Measurements from ENCODE around the gene SPTY2D1.
A peak's percentile ranks its signal among the peaks of the same experiment; 100 is the strongest.
"Not testable (repeated sequence)": the region's sequence is repeated elsewhere in the genome, so short reads cannot be mapped to it uniquely, and the experiment has no call there.

The SPTY2D1 gene, protein sequence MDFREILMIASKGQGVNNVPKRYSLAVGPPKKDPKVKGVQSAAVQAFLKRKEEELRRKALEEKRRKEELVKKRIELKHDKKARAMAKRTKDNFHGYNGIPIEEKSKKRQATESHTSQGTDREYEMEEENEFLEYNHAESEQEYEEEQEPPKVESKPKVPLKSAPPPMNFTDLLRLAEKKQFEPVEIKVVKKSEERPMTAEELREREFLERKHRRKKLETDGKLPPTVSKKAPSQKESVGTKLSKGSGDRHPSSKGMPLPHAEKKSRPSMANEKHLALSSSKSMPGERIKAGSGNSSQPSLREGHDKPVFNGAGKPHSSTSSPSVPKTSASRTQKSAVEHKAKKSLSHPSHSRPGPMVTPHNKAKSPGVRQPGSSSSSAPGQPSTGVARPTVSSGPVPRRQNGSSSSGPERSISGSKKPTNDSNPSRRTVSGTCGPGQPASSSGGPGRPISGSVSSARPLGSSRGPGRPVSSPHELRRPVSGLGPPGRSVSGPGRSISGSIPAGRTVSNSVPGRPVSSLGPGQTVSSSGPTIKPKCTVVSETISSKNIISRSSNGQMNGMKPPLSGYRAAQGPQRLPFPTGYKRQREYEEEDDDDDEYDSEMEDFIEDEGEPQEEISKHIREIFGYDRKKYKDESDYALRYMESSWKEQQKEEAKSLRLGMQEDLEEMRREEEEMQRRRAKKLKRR

DNA sequence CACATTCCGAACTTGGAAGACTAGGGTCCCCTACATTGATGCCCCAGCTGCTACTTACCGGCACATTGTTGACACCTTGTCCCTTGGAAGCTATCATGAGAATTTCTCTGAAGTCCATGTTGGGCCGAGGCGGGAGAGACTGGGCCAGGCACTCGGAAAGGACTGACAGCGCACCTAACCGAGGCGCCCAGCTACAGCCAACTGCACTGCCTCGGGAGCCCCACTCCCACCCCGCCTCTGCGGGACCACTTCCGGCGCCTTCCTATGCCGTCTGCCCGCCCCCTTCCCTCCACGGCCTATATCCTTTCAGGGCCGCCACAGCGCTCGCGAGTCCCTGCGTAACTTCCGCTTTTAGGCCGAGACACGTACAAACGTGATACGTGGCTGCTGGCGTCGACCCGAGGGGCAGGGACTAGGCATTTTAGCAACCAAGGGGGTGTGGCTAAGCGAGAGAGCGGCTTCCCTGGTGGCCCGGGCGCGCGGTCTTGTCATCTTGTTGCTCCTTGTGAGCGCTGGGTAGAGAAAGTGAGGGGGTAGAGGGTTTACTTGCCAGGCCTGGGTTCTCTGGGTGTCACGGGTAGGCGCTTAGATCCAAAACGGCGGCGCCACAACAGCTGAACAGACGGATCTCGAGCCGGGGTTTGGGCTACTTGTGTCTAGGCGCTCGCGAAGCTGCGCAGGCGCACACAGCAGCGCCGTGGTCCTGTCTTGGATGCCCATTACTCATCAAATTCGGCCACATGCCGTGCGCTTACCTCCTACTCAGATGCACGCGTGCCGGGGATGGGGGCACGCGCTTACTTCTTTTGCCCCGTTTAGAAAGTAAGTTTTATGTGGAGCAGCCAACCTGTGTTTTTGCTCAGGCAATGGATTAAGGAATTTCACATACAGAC is at the start of gene SPTY2D1:
TSS of gene SPTY2D1 (minus strand) at position 203 of the 893 bp plus-strand sequence. CDS start at position 118, 85 bp downstream.
- peak; percentile 92 for DNase-seq

DNA sequence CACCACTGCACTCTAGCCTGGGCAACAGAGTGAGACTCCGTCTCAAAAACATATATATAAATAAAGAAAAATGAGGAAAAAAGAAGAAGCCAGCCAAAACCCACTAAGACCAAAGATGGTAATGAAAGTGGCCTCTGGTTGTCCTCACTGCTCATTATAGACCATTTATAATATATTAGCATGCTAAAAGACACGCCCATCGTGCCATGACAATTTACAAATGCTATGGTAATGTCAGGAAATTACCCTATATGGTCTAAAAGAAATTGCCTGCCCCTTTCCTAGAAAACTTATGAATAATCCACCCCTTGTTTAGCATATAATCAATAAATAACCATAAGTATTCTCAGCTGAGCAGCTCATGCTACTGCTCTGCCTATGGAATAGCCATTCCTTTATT is 48.3 kb upstream of the SPTY2D1 start:
- DNase-seq: no peak

DNA sequence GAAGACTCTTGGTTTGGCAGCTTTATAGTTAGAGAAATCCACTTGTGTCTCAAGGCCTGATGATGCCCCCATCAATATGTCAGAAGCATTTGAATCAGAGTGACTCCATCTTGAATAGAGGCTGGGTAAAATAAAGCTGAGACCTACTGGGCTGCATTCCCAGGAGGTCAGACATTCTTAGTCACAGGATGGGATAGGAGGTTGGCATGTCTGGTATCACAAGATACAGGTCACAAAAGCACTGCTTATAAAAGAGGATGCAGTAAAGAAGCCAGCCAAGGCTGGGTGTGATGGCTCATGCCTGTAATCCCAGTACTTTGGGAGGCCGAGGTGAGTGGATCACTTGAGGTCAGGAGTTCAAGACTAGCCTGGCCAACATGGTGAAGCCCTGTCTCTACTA is 47.8 kb upstream of the SPTY2D1 start:
- DNase-seq: not testable (repeated sequence)

DNA sequence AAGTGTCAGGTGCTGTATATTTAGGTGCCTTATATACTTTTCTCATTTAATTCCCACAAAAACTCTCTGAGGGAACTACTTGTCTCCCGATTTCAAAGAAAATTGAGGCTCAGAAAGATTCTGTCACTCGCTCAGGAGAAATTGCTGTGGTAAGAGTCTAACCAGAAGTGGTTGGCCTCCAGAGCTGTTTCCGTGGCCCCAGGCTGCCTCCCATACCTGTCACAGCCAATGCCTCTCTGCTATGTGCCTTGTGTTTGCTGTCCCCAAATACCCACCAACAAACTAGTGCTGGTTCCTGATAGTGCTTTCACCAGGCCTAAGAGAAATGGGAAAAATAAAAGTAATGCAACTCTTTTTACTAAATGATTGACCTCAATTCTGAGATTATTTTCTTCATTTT is 43.4 kb upstream of the SPTY2D1 start:
- no peak for DNase-seq

DNA sequence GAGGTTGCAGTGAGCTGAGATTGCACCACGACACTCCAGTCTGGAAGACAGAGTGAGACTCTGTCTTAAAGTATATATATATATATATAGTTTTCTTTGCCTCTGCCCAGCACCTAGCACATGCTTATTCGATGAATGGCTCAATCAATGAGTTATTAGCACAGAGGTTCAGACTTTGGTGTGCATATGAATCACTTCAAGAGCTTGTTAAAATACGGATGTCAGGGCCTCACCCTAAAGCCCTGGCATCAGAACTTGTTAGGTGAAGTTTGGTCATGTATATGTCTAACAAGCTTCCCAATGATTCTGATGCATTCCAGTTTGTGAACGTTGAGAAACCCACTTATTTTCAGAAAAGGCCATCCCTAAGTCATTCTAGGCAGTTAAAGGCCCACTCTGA is 42.7 kb upstream of the SPTY2D1 start:
- DNase-seq: no peak

DNA sequence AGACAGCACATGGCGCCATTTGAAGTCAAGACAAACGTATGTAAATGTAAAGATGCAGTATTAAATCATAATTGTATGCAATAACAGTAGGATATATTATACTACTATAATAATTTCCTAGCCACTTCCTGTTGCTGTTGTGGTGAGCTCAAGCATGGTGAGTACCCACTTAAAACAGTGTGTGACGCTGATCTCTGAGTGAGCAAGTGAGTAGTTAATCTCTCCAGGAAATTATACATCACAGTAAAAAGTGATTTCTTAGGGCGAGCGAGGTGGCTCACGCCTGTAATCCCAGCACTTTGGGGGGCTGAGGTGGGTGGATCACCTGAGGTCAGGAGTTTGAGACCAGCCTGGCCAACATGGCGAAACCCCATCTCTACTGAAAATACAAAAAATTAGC is 38.1 kb upstream of the SPTY2D1 start:
- DNase-seq: not testable (repeated sequence)

DNA sequence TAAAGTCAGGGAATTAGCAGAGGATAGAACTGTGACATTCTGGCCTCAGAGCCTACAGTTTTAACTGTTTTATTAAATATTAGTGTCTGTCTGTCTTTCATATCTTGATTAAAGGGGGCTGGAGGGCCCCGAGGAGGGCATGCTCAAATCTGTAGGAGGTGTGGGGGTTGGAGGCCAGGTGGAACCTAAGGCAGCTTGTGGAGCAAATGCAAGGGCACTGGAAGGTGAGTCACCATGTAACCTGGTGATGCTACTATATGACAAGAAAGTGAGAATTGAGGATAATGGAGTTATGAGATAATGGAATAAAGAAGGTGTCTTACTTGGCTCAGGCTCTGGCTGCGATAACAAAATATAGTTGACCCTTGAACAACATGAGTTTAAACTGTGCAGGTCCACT is 37.1 kb upstream of the SPTY2D1 start:
- DNase-seq: no peak

DNA sequence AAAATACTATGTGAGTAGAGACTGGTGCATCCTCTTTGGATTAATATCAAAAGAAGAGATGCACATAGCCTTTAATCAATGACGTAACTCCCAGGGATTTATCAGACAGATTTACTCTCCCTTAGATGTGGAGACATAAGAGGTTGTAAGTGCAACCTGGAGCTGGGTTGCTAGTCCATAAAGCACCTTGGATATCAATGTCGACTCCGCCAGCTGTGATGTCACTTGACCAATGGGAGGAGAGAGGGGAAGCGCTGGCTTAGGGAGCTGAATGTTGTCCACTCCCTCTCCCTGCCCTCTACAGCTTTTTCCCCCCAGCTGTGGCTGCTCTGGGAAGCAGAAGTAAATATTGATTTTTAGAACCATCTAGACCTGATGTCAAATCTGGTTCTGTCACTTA is 35.6 kb upstream of the SPTY2D1 start:
- DNase-seq: no peak

DNA sequence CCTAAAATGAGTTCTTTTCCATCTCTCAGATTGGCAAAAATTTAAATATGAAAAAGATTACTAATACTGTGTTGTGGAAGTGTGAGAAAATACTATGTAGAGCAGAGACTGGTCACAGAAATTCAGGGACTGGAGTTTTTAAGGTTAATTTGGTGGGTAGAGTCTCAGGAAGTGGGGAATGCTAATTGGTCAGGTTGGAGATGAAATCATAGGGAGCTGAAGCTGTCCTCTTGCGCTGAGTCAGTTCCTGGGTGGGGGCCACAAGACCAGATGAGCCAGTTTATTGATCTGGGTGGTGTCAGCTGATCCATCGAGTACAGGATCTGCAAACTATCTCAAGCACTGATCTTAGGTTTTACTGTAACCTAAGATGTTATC is 35.1 kb upstream of the SPTY2D1 start:
- DNase-seq: no peak

DNA sequence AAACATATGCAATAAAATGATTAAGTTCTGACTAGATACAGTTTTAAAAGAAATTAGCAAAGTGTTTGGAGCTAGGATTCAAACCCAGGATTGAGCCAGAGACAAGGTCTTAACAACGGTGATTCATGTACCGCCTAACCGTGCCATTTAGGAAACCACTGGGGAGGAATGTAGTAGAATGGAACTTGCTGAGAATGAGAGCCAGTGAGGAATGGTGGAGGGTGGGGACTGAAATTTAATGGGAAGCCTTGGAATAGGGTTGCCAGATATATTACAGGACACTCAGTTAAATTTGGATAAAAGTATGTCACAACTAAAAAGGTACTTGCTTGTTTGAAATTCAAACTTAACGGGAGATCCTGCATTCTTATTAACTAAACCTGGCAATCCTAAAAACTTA is 34.0 kb upstream of the SPTY2D1 start:
- no peak for DNase-seq

DNA sequence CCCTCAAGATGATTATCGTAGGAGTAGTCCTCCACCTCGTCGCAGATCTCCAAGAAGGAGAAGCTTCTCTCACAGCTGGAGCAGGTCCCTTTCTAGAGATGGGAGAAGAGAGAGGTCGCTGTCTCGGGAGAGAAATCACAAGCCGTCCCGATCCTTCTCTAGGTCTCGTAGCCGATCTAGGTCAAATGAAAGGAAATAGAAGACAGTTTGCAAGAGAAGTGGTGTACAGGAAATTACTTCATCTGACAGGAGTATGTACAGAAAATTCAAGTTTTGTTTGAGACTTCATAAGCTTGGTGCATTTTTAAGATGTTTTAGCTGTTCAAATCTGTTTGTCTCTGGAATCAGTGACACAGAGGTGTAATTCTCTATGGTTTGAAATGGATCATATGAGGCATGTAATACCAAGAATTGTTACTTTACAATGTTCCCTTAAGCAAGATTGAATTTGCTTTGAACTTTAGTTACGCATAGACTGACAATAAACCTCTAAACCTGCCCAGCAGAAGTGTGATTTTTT is 31.3 kb upstream of the SPTY2D1 start:
- DNase-seq: not testable (repeated sequence)

DNA sequence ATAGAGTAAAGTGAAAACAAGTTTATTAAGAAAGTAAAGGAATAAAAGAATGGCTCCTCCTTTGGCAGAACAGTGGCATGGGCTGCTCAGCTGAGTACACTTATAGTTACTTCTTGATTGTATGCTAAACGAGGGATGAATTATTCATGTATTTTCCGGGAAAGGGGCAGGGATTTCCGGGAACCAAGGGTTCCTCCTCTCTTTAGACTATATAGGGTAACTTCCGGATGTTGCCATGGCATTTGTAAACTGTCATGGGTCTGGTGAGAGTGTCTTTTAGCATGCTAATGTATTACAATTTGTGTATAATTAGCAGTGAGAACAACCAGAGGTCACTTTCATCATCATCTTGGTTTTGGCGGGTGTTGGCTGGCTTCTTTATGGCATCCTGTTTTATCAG is 23.5 kb upstream of the SPTY2D1 start:
- no peak for DNase-seq

DNA sequence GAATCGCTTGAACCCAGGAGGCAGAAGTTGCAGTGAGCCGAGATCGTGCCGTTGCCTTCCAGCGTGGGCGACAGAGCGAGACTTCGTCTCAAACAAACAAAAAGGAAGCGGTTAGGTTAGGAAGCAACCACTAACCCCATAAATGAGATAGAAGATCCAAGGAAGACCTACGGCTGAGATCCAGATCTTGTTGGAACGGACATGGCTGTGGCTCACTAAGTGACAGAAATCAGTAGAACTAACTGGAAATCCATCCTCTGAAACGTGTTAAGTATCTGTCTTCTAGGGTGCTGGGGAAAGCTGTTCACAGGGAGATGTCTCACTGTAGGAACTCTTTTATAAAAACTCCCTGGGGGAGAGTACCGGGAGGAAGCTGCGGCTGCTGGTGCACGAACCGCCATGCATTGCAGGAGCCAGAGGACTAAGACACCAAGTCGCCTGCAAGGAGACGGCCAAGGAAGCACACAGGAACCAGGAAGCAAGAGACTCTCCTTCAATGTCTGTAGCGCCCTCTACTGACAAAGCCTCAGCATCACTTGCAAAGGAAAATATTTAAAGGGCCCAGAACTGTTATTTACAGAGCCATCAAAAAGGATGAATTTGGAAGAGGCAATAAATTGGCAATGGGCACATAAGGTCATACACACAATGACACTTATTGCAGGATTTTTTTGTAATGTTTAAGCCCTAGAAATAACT is 16.9 kb upstream of the SPTY2D1 start:
- no peak for DNase-seq

DNA sequence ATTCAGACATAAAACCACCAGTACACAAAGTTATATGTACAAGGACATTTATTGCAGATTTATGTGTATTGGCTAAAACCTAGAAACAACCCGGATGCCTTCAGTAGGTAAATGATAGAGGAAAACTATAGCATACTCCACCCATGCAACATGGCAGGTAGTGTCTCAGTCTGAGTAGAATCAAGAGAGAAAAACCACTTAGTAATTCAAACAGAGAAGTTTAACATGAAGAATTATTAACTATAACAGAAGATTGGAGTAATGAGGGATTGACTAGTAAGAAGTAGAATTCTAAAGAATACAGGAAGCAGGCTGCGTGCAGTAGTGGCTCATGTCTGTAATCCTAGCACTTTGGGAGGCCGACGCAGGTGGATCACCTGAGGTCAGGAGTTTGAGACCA is 16.2 kb upstream of the SPTY2D1 start:
- DNase-seq: no peak

DNA sequence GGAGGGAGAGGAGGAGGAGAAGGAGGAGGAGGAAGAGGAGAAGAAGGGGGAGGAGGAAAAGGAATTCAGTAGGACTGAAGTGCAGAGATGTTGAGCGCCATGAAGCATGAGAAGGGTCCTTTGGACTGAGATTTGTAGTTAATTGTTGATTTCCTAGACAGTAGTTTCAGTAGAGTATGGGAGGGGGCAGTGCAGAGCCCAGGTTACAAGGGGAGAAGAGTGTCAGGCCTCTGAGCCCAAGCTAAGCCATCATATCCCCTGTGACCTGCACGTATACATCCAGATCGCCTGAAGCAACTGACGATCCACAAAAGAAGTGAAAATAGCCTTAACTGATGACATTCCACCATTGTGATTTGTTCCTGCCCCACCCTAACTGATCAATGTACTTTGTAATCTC is 8.9 kb upstream of the SPTY2D1 start:
- not testable (repeated sequence) for DNase-seq

DNA sequence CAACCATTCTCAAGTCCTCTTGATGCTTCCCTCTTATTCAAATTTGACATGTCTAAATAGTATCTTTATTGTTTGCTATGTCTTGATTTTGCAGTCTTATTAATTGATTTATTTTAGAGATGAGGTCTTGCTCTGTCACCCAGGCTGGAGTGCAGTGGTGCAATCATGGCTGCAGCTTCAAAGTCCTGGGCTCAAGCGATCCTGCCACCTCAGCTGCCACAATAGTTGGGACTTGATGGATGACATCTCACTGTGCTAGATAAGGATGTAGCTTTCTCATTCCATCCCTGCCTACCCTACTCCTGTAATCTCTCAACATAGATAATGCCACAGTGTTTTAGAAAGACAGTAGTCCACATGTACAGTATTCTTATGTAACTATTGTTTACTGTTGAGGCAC is 7.5 kb upstream of the SPTY2D1 start:
- DNase-seq: no peak

DNA sequence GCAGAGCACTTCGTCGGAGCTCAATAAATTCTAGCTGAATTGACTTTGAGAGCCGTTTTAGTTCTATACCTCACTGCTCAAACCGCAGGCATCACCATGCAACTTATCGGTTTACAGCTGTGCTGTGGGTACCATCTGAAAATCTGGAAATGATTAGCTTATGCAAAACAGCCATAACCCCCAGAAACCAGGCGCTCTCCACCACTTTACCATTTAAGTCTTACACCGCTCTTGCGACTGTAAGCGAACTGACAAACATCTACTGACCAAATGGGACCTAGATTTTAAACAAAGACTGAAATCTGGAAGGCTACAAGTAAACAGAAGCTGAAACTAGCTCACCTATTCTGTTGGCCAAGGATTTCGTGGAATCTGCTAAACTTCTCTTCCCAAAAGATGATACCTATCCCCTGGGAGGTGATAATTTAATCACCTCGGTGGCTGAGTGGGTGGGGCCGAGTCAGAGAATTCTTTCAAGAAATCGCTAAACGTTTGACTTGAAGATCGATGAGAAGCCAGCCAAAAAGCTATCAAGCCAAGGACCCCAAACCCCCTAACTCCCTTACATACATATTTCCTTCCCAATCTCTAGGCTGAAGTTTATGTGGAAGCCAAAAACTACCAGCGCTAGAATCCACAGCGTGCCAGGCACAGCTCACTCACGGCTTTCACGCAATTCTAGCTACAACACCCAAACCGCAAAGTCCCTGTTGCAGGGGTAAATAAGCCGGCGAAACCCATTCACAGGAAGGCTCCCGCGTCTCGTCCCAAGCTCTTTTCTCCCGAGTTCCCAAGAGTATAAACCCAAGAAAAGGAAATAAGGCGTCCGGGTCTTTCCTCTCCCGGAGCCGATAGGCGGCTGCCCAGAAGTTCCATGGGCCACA is 644 bp downstream of the SPTY2D1 start:
- DNase-seq: no peak

DNA sequence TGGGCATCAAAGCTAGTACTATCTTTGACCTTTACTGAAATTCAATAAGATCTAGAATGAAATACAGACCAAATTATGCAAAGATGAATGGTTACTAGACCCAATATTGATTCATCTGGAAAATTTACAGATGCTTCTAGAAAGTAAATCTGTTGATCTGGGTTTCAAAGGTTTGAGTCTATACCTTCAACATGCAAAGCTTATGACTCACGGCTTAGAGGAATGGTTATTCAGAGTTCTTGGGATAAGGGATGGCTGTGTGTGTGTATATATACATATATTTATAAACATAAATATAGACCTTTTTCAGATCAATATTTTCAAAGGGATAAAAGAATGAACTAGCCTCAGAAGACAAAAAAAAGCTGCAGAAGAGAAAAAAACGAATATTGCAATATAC is 1.3 kb downstream of the SPTY2D1 start:
- no peak for DNase-seq

DNA sequence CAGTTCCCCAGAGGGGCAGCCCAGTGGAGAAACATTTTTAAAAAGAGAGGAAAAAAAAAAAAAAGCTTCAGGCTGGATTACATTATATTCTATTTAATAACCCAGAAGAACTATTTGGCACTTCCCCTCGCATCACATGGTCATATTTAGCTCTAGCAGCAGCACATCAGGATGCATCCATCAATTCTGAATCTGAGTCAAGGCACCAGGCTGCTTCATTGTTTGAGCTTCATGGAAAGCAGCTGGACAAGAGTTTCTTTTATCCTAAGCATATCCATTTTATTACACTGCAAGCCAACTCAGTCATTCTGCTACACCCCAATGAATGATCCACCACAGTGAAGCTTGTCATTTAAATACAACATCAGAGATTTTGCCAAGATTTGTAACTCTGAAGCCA is 10.0 kb downstream of the SPTY2D1 start:
- DNase-seq: no peak

DNA sequence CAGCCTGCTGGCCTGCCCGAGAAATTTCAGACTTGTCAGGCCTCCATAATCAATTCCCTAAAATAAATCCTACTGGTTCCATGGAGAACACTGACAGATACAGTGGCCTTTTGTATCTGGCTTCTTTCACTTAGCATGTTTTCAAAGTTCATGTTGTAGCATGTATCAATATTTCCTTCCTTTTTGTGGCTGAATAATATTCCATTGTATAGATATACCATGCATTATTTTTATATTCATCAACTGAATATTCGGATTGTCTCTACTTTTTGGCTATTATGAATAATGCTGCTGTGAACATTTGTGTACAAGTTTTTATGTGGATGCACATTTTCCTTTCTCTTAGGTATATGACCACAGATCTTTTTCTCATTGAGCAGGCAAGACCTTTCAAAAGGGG is 10.4 kb downstream of the SPTY2D1 start:
- no peak for DNase-seq

DNA sequence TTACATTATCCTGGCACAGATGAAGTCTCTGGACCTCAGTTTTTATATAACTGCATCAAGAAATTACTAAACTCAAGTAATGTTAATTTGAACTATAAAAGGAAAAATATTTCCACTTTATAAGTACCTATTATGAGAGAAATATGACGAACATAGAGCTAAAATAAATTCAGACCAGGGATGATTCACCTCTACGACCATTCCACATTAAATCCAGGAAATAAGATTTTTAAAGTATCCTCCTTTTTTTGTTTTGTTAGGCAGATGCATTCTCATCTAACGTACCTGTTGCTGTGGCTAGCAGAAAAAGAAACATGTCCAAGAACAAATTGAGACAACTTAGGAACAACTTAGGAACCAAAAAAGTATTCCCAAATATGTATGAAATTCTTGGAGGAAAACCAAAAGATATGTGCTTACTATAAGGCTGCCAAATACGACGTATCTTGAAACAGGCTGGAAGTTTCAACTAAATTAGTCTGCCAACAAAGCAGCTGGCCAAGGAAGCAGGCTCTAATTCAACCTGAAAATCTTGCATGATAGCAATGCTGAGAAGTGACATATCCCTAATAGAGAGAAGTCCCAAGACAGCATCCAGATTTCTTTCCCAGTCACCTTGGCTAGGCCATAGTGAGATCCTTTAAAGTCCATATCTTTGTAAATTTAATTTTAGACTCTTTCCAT is 15.7 kb downstream of the SPTY2D1 start:
- DNase-seq: no peak

Measured in T1000 (cell line).